Loucy (cell line): ENCODE results near the gene AGPAT2.

ENCODE experiments used
- H2AFZ ChIP-seq: fragments of 200-600 bp; sonication (generic); 2 replicates; pipeline ENCODE4 v1.6.0; 2016; ENCODE audit warnings: antibody characterized with exemption, mild to moderate bottlenecking, low read length, moderate library complexity
- H3F3A ChIP-seq: fragments of 200-600 bp; 2 replicates; pipeline ENCODE4 v1.6.0; 2016; ENCODE audit warnings: antibody characterized with exemption, low read depth, mild to moderate bottlenecking
- H3K27me3 ChIP-seq: fragments of 200-600 bp; sonication (generic); 2 replicates; pipeline ENCODE4 v1.6.1; 2014; ENCODE audit warnings: low read length, mild to moderate bottlenecking; ENCODE audit not compliant: insufficient read depth, poor library complexity, severe bottlenecking
- H3K36me3 ChIP-seq: fragments of 200-600 bp; sonication (generic); 2 replicates; pipeline ENCODE4 v1.6.1; 2016; ENCODE audit warnings: low read length; ENCODE audit not compliant: insufficient read depth
- H3K4me1 ChIP-seq: fragments of 200-600 bp; sonication (generic); 2 replicates; pipeline ENCODE4 v1.5.1; 2014; ENCODE audit warnings: low read length, mild to moderate bottlenecking; ENCODE audit not compliant: insufficient read depth, poor library complexity, severe bottlenecking
- H3K4me2 ChIP-seq: fragments of 200-600 bp; sonication (generic); 2 replicates; pipeline ENCODE4 v1.6.0; 2014; ENCODE audit warnings: antibody characterized with exemption, low read length, low read depth, mild to moderate bottlenecking; ENCODE audit not compliant: poor library complexity, severe bottlenecking
- H3K4me3 ChIP-seq: fragments of 200-600 bp; sonication (generic); 2 replicates; pipeline ENCODE4 v1.5.1; 2014; ENCODE audit warnings: low read length, mild to moderate bottlenecking, mixed read lengths; ENCODE audit not compliant: poor library complexity, severe bottlenecking
- H3K79me2 ChIP-seq: fragments of 200-600 bp; sonication (generic); 2 replicates; pipeline ENCODE4 v1.6.1; 2014; ENCODE audit warnings: low read length; ENCODE audit not compliant: insufficient read depth
- H3K9ac ChIP-seq: fragments of 200-600 bp; sonication (generic); 2 replicates; pipeline ENCODE4 v1.6.0; 2014; ENCODE audit warnings: mild to moderate bottlenecking, low read depth, low read length, moderate library complexity; ENCODE audit not compliant: poor library complexity, severe bottlenecking
- H3K9me2 ChIP-seq: fragments of 200-600 bp; sonication (generic); replicated peaks from 2 replicates; pipeline ENCODE4 v1.6.1; 2016; ENCODE audit warnings: low read depth, low read length, mixed read lengths
- H3K9me3 ChIP-seq: fragments of 200-600 bp; sonication (generic); 2 replicates; pipeline ENCODE4 v1.6.1; 2014; ENCODE audit warnings: mild to moderate bottlenecking, antibody characterized with exemption, low read length, low read depth; ENCODE audit not compliant: insufficient read depth
- H4K20me1 ChIP-seq: fragments of 200-600 bp; sonication (generic); 2 replicates; pipeline ENCODE4 v1.6.0; 2014; ENCODE audit warnings: antibody characterized with exemption, low read length, mild to moderate bottlenecking; ENCODE audit not compliant: insufficient read depth, poor library complexity, severe bottlenecking
- CTCF ChIP-seq: fragments of 200-600 bp; sonication (generic); conservative IDR thresholded peaks from 2 replicates; pipeline ENCODE4 v1.5.1; 2014; ENCODE audit warnings: mild to moderate bottlenecking, antibody characterized with exemption, low read length
- EZH2phosphoT487 ChIP-seq: fragments of 200-600 bp; IDR thresholded peaks from 2 replicates; pipeline ENCODE4 v1.6.1; 2018; ENCODE audit warnings: antibody characterized with exemption, mild to moderate bottlenecking, moderate library complexity, borderline replicate concordance

AGPAT2 gene

GRCh38 chr9:136650648-136651047 is 36.6 kb downstream of the AGPAT2 start:
- H3K9me3 ChIP-seq, result no peaks in the 10 kb centered on the region
- H3K4me1 ChIP-seq, result peaks cover 11% of the 10 kb centered on the region
- no peaks in the 10 kb centered on the region for H4K20me1 ChIP-seq
- H3K36me3 ChIP-seq, result no peaks in the 10 kb centered on the region
- no peaks in the 10 kb centered on the region for H3K27me3 ChIP-seq
- no peak overlapping the region for H3K4me2 ChIP-seq
- H3K4me3 ChIP-seq, result no peak overlapping the region
- TF ChIP-seq CTCF (no peak), EZH2phosphoT487 (no peak)
- H3K79me2 ChIP-seq, result no peaks in the 10 kb centered on the region
- no peaks in the 10 kb centered on the region for H3F3A ChIP-seq
- H3K9me2 ChIP-seq, result no peaks in the 10 kb centered on the region
- no peak overlapping the region for H2AFZ ChIP-seq
- H3K9ac ChIP-seq, result no peak overlapping the region

DNA sequence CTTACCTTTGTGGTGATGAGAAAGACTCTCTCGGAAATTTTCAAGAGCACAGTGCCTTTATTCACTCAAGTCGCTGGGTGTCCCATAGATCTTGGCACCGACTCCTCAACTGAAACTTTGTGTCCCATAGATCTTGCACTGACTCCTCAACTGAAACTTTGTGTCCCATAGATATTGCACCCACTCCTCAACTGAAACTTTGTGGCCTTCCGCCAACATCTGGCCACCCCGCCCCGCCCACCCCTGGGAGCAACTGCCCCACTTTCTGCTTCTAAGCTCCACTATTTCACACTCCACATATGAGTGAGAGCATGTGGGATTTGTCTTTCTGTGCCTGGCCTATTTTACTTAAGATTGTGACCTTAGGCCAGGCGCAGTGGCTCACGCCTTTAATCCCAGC is 37.2 kb downstream of the AGPAT2 start:
- no peak for TF ChIP-seq EZH2phosphoT487
- TF ChIP-seq CTCF, result no peak
- peaks cover 5% of the 10 kb centered on the region for H3K4me1 ChIP-seq
- H3K4me2 ChIP-seq, result no peak overlapping the region
- H4K20me1 ChIP-seq, result no peaks in the 10 kb centered on the region
- H3K4me3 ChIP-seq, result no peak overlapping the region
- no peaks in the 10 kb centered on the region for H3K27me3 ChIP-seq
- H3K9me2 ChIP-seq, result no peaks in the 10 kb centered on the region
- no peaks in the 10 kb centered on the region for H3K9me3 ChIP-seq
- H3K36me3 ChIP-seq, result no peaks in the 10 kb centered on the region
- no peaks in the 10 kb centered on the region for H3K79me2 ChIP-seq
- no peak overlapping the region for H2AFZ ChIP-seq
- no peaks in the 10 kb centered on the region for H3F3A ChIP-seq
- no peak overlapping the region for H3K9ac ChIP-seq

DNA sequence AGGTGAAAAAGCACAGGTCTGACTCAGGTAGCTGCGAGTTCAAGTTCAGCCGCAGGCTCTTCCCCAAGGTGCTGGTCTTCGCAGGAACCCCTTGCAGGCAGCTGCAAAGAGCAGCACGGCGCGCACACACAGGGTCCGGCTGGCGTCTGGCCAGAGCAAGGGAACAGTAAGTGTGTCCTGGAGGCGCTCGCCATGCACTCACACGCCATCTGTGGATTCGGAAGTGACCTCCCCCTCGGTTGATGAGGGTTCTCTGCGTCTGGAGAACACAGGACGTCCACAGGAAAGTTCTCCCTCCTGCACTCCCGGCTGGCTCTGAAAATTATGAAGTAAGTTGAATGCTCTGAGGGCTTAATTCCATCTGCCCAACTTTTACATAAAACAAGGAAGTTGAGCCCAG is 38.5 kb downstream of the AGPAT2 start:
- no peaks in the 10 kb centered on the region for H3K9me2 ChIP-seq
- H3K79me2 ChIP-seq, result no peaks in the 10 kb centered on the region
- H3K9ac ChIP-seq, result no peak overlapping the region
- no peak for TF ChIP-seq EZH2phosphoT487
- TF ChIP-seq CTCF, result no peak
- no peaks in the 10 kb centered on the region for H4K20me1 ChIP-seq
- peaks cover 6% of the 10 kb centered on the region for H3K4me1 ChIP-seq
- no peak overlapping the region for H2AFZ ChIP-seq
- H3K36me3 ChIP-seq, result no peaks in the 10 kb centered on the region
- H3K4me3 ChIP-seq, result no peak overlapping the region
- no peaks in the 10 kb centered on the region for H3K9me3 ChIP-seq
- H3K27me3 ChIP-seq, result no peaks in the 10 kb centered on the region
- no peaks in the 10 kb centered on the region for H3F3A ChIP-seq
- no peak overlapping the region for H3K4me2 ChIP-seq
